A549 (cell line): ENCODE data around the gene MTCH2. TPM values are rescaled to one million over a fixed set of nuclear protein-coding genes. Genes with fewer than 3 reads are reported as not detected.
"Not testable (repeated sequence)": the region's sequence is repeated elsewhere in the genome, so short reads cannot be mapped to it uniquely, and the experiment has no call there.

Experiments
- ATAC-seq, 2 experiments: fragments of 200-7000 bp in 1 of 2; fragments of >200 bp in 1 of 2; cut with Nextera tagmentation in 1 of 2; cut with Tn5 transposase in 1 of 2; 3 replicates each; pipeline versions ENCODE4 v1.8.0 to v1.9.1; 2018 to 2020; ENCODE audit warnings: mild to moderate bottlenecking in 1 of 2, moderate library complexity in 1 of 2
- CTCF ChIA-PET: fragments of 300-600 bp; sonication (Branson Sonifier 250); formaldehyde crosslinking; extraction: SDS; loops from one replicate; lab custom pipeline; 2021; ENCODE audit warnings: antibody characterized with exemption, inconsistent platforms; lab: Yijun Ruan, JAX
- POLR2A ChIA-PET: fragments of 350-600 bp; formaldehyde crosslinking; extraction: SDS; loops from one replicate; lab custom pipeline; 2021; ENCODE audit warnings: antibody characterized with exemption, inconsistent platforms; lab: Yijun Ruan, JAX
- DNase-seq, 2 experiments: peaks; one replicate each; pipeline versions ENCODE4 v3.0.0 to v3.0.0-alpha.2; 2011 to 2016; ENCODE audit warnings: low read depth in 1 of 2, low spot score in 1 of 2
- FAIRE-seq: peaks from 2 replicates; lab custom pipeline; 2011; peaks lifted over from hg19 to GRCh38; lab: Jason Lieb, UNC
- H3K27ac ChIP-seq, 2 experiments: fragments of >200 bp; sonication (Bioruptor Twin); formaldehyde crosslinking; 3 replicates each; pipeline ENCODE4 v1.5.1; 2016 to 2017
- H3K4me1 ChIP-seq: fragments of >200 bp; sonication (Bioruptor Twin); formaldehyde crosslinking; 3 replicates; pipeline ENCODE4 v1.6.1; 2016
- H3K4me2 ChIP-seq: fragments of >200 bp; sonication (Bioruptor Twin); formaldehyde crosslinking; 3 replicates; pipeline ENCODE4 v1.6.1; 2016
- H3K4me3 ChIP-seq: fragments of >200 bp; sonication (Bioruptor Twin); formaldehyde crosslinking; 3 replicates; pipeline ENCODE4 v1.5.1; 2016
- H3K9me3 ChIP-seq: fragments of >200 bp; sonication (Bioruptor Twin); formaldehyde crosslinking; 3 replicates; pipeline ENCODE4 v1.6.1; 2016
- ATOH8 ChIP-seq: fragments of 250-450 bp; sonication (Bioruptor Pico); IDR thresholded peaks from 2 replicates; pipeline ENCODE4 v1.5.0; 2020; ENCODE audit warnings: low read depth, mild to moderate bottlenecking, moderate library complexity
- CBX8 ChIP-seq: fragments of 200-600 bp; sonication (generic); IDR thresholded peaks from 2 replicates; pipeline ENCODE4 v1.6.1; 2016
- CEBPB ChIP-seq, 2 experiments: fragments of >200 bp in 1 of 2; sonication (Bioruptor Twin) in 1 of 2; formaldehyde crosslinking in 1 of 2; IDR thresholded peaks; 2 replicates each; pipeline ENCODE4 v1.6.1; 2012 to 2016
- CTCF ChIP-seq: fragments of >200 bp; sonication (Bioruptor Twin); formaldehyde crosslinking; IDR thresholded peaks from 3 replicates; pipeline ENCODE4 v1.5.1; 2016
- EHF ChIP-seq: fragments of 250-450 bp; sonication (Bioruptor Pico); IDR thresholded peaks from 2 replicates; pipeline ENCODE4 v1.5.0; 2020; ENCODE audit warnings: mild to moderate bottlenecking
- EHMT2 ChIP-seq: fragments of 200-600 bp; sonication (generic); IDR thresholded peaks from 2 replicates; pipeline ENCODE4 v1.6.1; 2016; ENCODE audit warnings: antibody characterized with exemption, low read depth, mild to moderate bottlenecking, moderate library complexity
- EP300 ChIP-seq, 2 experiments: fragments of >200 bp; sonication (Bioruptor Twin); formaldehyde crosslinking; IDR thresholded peaks; 2 replicates in 1 of 2; 3 replicates in 1 of 2; pipeline ENCODE4 v1.6.1; 2016 to 2017
- FOSL2 ChIP-seq, 2 experiments: fragments of 450-650 bp in 1 of 2; fragments of >200 bp in 1 of 2; sonication (Bioruptor Twin) in 1 of 2; formaldehyde crosslinking; IDR thresholded peaks; 2 replicates each; pipeline versions ENCODE4 v1.5.0 to v1.6.1; 2016 to 2020; ENCODE audit warnings: mild to moderate bottlenecking in 1 of 2, moderate library complexity in 1 of 2
- FOXS1 ChIP-seq: fragments of 250-450 bp; sonication (Bioruptor Pico); IDR thresholded peaks from 2 replicates; pipeline ENCODE4 v1.5.0; 2020; ENCODE audit warnings: mild to moderate bottlenecking, moderate library complexity
- GATA3 ChIP-seq: IDR thresholded peaks from 2 replicates; pipeline ENCODE4 v1.6.1; 2012; ENCODE audit warnings: borderline replicate concordance
- JUNB ChIP-seq: fragments of >200 bp; sonication (Bioruptor Twin); formaldehyde crosslinking; IDR thresholded peaks from 2 replicates; pipeline ENCODE4 v1.6.1; 2016
- KDM1A ChIP-seq: fragments of 200-600 bp; sonication (generic); IDR thresholded peaks from 2 replicates; pipeline ENCODE4 v1.6.1; 2016; ENCODE audit warnings: low read depth, mild to moderate bottlenecking
- MAZ ChIP-seq: fragments of 150-350 bp; IDR thresholded peaks from 2 replicates; pipeline ENCODE4 v1.6.1; 2014; ENCODE audit warnings: antibody characterized with exemption, low read depth, low read length, borderline replicate concordance
- NFE2L2 ChIP-seq: fragments of 150-350 bp; conservative IDR thresholded peaks from 2 replicates; pipeline ENCODE4 v1.6.1; 2014; ENCODE audit warnings: low read length
- PHF8 ChIP-seq: fragments of 200-600 bp; sonication (generic); IDR thresholded peaks from 2 replicates; pipeline ENCODE4 v1.6.1; 2016; ENCODE audit warnings: low read depth, mild to moderate bottlenecking, antibody characterized with exemption, moderate library complexity, borderline replicate concordance
- RFX5 ChIP-seq: fragments of 450-650 bp; IDR thresholded peaks from 2 replicates; pipeline ENCODE4 v1.7.1; 2014; ENCODE audit warnings: antibody characterized with exemption, mild to moderate bottlenecking, moderate library complexity
- SREBF2 ChIP-seq: fragments of 450-650 bp; IDR thresholded peaks from 2 replicates; pipeline ENCODE4 v1.6.1; 2014; ENCODE audit warnings: mild to moderate bottlenecking, moderate library complexity
- ZC3H11A ChIP-seq: fragments of 450-650 bp; IDR thresholded peaks from 2 replicates; pipeline ENCODE4 v1.6.1; 2014; ENCODE audit warnings: antibody characterized with exemption, mild to moderate bottlenecking
- ZFP36 ChIP-seq: fragments of 450-650 bp; IDR thresholded peaks from 2 replicates; pipeline ENCODE4 v1.6.1; 2014; ENCODE audit warnings: borderline replicate concordance; ENCODE audit not compliant: partially characterized antibody
- WGBS: methylation state at CpG from one replicate; pipeline ENCODE4 v1.1.6; 2017; ENCODE audit errors: missing lambda C conversion rate; 5-methylcytosine and 5-hydroxymethylcytosine counted together
- polyA plus RNA-seq, 4 experiments: library from polyadenylated mRNA; depleted of rRNA in 3 of 4; stranded (reverse); fragments of >200 nt; fragmentation: RNase III in 1 of 4; extraction: RNeasy Plus Mini Kit Qiagen cat#74134 plus additional on column Dnase treatment in 1 of 4; gene quantifications; 2 replicates in 3 of 4; 3 replicates in 1 of 4; pipeline ENCODE4 v1.2.3, GENCODE V29; 2011 to 2017
- TF ChIP-seq, protein P1 (sequence below): fragments of 250-450 bp; sonication (Bioruptor Pico); IDR thresholded peaks from 2 replicates; pipeline ENCODE4 v1.5.0; 2021; ENCODE audit warnings: mild to moderate bottlenecking, moderate library complexity, borderline replicate concordance
- TF ChIP-seq, protein P2 (sequence below): IDR thresholded peaks from 2 replicates; pipeline ENCODE4 v1.6.1; 2012
- TF ChIP-seq, protein P3 (sequence below): fragments of >200 bp; sonication (Bioruptor Twin); formaldehyde crosslinking; IDR thresholded peaks from 3 replicates; pipeline ENCODE4 v1.6.1; 2016
- TF ChIP-seq, protein P4 (sequence below): IDR thresholded peaks from 2 replicates; pipeline ENCODE4 v1.6.1; 2012
- TF ChIP-seq, protein P5 (sequence below): fragments of 150-350 bp; IDR thresholded peaks from 2 replicates; pipeline ENCODE4 v1.6.1; 2014; ENCODE audit warnings: low read depth, mild to moderate bottlenecking, low read length

The MTCH2 gene
- polyA plus RNA-seq, 2 of the 4 experiments (the other 2 are of a cell fraction) = 179 to 222 TPM

GRCh38 chr11:47686704-47687103 is 44.3 kb upstream of the MTCH2 start:
- H3K4me3 ChIP-seq, CTCF ChIA-PET, ATAC-seq, POLR2A ChIA-PET, FAIRE-seq, DNase-seq, H3K4me1 ChIP-seq, H3K4me2 ChIP-seq, H3K9me3 ChIP-seq, H3K27ac ChIP-seq: not testable (repeated sequence)
- TF ChIP-seq CEBPB (IDR thresholded peaks at IDR 0.05) = 0 out of 4 replicates have a peak, but pooled peaks of 1 of the 2 experiments have one; percentile 7
- WGBS = 95% methylated on average over 3 of the region's 3 CpGs

DNA sequence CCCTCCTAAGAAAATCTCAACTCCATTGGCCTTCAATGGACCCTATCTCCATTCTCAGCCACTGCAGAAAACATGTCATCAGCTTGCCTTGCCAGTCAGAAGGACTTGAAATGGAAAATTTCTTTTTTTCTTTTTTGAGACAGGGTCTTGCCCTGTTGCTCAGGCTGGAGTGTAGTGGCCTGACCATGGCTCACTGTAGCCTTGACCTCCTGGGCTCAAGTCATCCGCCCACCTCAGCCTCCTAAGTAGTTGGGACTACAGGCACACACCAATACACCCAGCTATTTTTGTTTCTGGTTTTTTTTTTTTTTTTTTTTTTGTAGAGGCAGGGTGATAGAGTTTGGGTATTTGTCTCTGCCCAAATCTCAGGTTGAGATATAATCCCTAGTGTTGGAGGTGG is 43.8 kb upstream of the MTCH2 start:
- H3K27ac ChIP-seq = no peak overlapping the region
- WGBS = 96% methylated on average over 1 of the region's 1 CpG
- ChIA-PET CTCF (no interaction called here), POLR2A (interaction anchor here (0.6 kb wide), 1 partner anchor 11 kb away, joined by 4 read pairs; no protein-coding TSS in a partner anchor)
- no peaks in the 10 kb centered on the region for H3K4me1 ChIP-seq
- TF ChIP-seq ZFP36 (no peak), MAZ (no peak), ZC3H11A (no peak), EHMT2 (no peak), FOSL2 (IDR thresholded peaks at IDR 0.05) (no peak), FOSL2 (CRISPR knock-in tag; IDR thresholded peaks at IDR 0.05) (no peak), CEBPB (IDR thresholded peaks at IDR 0.05) (no peak), CTCF (no peak), SREBF2 (no peak)
- TF ChIP-seq, protein P1, sequence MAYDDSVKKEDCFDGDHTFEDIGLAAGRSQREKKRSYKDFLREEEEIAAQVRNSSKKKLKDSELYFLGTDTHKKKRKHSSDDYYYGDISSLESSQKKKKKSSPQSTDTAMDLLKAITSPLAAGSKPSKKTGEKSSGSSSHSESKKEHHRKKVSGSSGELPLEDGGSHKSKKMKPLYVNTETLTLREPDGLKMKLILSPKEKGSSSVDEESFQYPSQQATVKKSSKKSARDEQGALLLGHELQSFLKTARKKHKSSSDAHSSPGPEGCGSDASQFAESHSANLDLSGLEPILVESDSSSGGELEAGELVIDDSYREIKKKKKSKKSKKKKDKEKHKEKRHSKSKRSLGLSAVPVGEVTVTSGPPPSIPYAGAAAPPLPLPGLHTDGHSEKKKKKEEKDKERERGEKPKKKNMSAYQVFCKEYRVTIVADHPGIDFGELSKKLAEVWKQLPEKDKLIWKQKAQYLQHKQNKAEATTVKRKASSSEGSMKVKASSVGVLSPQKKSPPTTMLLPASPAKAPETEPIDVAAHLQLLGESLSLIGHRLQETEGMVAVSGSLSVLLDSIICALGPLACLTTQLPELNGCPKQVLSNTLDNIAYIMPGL = no peak
- ATAC-seq (no peak), DNase-seq (no peak), FAIRE-seq (no peak)
- H3K4me3 ChIP-seq = no peak overlapping the region
- no peak overlapping the region for H3K4me2 ChIP-seq
- H3K9me3 ChIP-seq = no peaks in the 10 kb centered on the region

GRCh38 chr11:47675851-47676250 is 33.5 kb upstream of the MTCH2 start:
- Histone ChIP-seq H3K9me3 (no peaks in the 10 kb centered on the region), H3K4me3 (no peak overlapping the region), H3K4me2 (no peak overlapping the region), H3K4me1 (peaks cover 15% of the 10 kb centered on the region), H3K27ac (no peak overlapping the region)
- no peak for DNase-seq
- FAIRE-seq = no peak
- TF ChIP-seq, protein P2, sequence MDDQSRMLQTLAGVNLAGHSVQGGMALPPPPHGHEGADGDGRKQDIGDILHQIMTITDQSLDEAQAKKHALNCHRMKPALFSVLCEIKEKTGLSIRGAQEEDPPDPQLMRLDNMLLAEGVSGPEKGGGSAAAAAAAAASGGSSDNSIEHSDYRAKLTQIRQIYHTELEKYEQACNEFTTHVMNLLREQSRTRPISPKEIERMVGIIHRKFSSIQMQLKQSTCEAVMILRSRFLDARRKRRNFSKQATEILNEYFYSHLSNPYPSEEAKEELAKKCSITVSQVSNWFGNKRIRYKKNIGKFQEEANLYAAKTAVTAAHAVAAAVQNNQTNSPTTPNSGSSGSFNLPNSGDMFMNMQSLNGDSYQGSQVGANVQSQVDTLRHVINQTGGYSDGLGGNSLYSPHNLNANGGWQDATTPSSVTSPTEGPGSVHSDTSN = no peak
- TF ChIP-seq RFX5 = no peak
- no peak for TF ChIP-seq CEBPB (IDR thresholded peaks at IDR 0.05)
- TF ChIP-seq KDM1A = no peak
- no peak for TF ChIP-seq GATA3
- no peak for TF ChIP-seq EHMT2
- no peak for TF ChIP-seq CBX8
- no peak for TF ChIP-seq PHF8
- TF ChIP-seq JUNB = no peak
- TF ChIP-seq, protein P3, sequence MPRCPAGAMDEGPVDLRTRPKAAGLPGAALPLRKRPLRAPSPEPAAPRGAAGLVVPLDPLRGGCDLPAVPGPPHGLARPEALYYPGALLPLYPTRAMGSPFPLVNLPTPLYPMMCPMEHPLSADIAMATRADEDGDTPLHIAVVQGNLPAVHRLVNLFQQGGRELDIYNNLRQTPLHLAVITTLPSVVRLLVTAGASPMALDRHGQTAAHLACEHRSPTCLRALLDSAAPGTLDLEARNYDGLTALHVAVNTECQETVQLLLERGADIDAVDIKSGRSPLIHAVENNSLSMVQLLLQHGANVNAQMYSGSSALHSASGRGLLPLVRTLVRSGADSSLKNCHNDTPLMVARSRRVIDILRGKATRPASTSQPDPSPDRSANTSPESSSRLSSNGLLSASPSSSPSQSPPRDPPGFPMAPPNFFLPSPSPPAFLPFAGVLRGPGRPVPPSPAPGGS = no peak
- no peak for TF ChIP-seq NFE2L2
- no peak for TF ChIP-seq ZFP36
- no peak for TF ChIP-seq EP300 (IDR thresholded peaks at IDR 0.05)
- no peak for TF ChIP-seq ZC3H11A
- TF ChIP-seq FOXS1 = no peak
- TF ChIP-seq, protein P4, sequence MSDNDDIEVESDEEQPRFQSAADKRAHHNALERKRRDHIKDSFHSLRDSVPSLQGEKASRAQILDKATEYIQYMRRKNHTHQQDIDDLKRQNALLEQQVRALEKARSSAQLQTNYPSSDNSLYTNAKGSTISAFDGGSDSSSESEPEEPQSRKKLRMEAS = no peak
- no peak for TF ChIP-seq ATOH8 (CRISPR knock-in tag)
- TF ChIP-seq EHF (CRISPR knock-in tag) = no peak
- TF ChIP-seq, protein P5, sequence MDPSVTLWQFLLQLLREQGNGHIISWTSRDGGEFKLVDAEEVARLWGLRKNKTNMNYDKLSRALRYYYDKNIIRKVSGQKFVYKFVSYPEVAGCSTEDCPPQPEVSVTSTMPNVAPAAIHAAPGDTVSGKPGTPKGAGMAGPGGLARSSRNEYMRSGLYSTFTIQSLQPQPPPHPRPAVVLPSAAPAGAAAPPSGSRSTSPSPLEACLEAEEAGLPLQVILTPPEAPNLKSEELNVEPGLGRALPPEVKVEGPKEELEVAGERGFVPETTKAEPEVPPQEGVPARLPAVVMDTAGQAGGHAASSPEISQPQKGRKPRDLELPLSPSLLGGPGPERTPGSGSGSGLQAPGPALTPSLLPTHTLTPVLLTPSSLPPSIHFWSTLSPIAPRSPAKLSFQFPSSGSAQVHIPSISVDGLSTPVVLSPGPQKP = no peak
- ChIA-PET CTCF (interaction anchor here (0.6 kb wide), 1 partner anchor 9 kb away, joined by 4 read pairs; no protein-coding TSS in a partner anchor), POLR2A (no interaction called here)
- no peak for ATAC-seq
- WGBS = 60% methylated on average over 2 of the region's 2 CpGs
